AG04450 (cell line): ENCODE measurements around the gene RASSF1. TPM values are rescaled to one million over a fixed set of nuclear protein-coding genes. Genes with fewer than 3 reads are reported as not detected.
"Not testable (repeated sequence)": the region's sequence is repeated elsewhere in the genome, so short reads cannot be mapped to it uniquely, and the experiment has no call there.

ENCODE experiments used
- CTCF ChIA-PET: fragments of 300-600, 350-600 bp; formaldehyde crosslinking; extraction: SDS; loops from one replicate; lab custom pipeline; 2022; ENCODE audit warnings: antibody characterized with exemption, inconsistent platforms; lab: Charles Lee
- POLR2A ChIA-PET: fragments of 350-600 bp; formaldehyde crosslinking; extraction: SDS; loops from one replicate; lab custom pipeline; 2021; ENCODE audit warnings: antibody characterized with exemption, inconsistent platforms; lab: Yijun Ruan, JAX
- DNase-seq: peaks from one replicate; pipeline ENCODE4 v3.0.0-alpha.2; 2011; ENCODE audit warnings: low read depth, low spot score
- H3K27ac ChIP-seq: one replicate; pipeline ENCODE4 v1.5.1; 2012; ENCODE audit warnings: low read depth, low read length, control low read depth
- H3K27me3 ChIP-seq: one replicate; pipeline ENCODE4 v1.6.0; 2012; ENCODE audit warnings: low read length; ENCODE audit not compliant: control insufficient read depth, insufficient read depth
- H3K4me3 ChIP-seq: 2 replicates; pipeline ENCODE4 v1.5.1; 2011; ENCODE audit warnings: mild to moderate bottlenecking, low read depth, low read length, control low read depth
- H3K9me3 ChIP-seq: 2 replicates; pipeline ENCODE4 v1.5.1; 2012; ENCODE audit warnings: low read length; ENCODE audit not compliant: control insufficient read depth, insufficient read depth
- polyA plus RNA-seq: library from polyadenylated mRNA; depleted of rRNA; stranded (reverse); fragments of >200 nt; gene quantifications from 2 replicates; pipeline ENCODE4 v1.2.3, GENCODE V29; 2011
- TF ChIP-seq, protein P1 (sequence below): IDR thresholded peaks from 2 replicates; pipeline ENCODE4 v1.5.1; 2011; ENCODE audit warnings: low read depth, low read length, control low read depth, inconsistent platforms

Gene RASSF1
- polyA plus RNA-seq, 1 experiment: 25.1 TPM

DNA sequence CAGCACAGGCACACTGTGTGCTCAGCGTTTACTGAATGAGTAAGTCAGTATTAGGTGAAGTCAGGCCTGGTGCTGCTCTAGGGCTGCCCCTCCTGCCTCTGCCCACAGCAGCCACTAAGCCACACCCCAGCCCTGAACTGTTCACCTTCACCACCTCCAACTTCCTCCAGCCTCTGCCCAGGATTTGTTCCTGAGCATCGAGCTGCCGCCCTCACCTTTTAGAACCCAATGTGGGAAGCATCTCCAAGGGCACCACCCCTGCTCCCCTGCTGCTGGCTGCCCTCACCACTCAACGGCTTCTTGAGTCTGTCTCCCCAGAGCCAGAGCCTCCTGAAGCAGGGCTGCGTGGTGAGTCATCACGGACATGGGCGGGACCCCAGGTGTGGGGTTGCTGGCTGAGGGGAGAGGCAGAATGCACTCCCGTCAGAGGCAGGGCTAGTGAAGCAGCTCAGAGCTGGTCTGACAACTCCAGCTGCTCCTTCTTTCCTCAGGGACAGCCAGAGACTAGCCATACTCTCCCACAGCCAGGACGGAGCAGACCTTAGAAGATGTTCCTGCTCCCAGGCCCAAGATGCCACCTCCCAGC, 23.9 kb downstream of the RASSF1 start:
- H3K9me3 ChIP-seq: no peaks in the 10 kb centered on the region; the same call in 1 of the 2 replicates
- H3K4me3 ChIP-seq: no peak overlapping the region
- H3K27me3 ChIP-seq: no peaks in the 10 kb centered on the region
- ChIA-PET POLR2A (no interaction called here), CTCF (no interaction called here)
- no peak overlapping the region for H3K27ac ChIP-seq
- DNase-seq: no peak
- TF ChIP-seq, protein P1, sequence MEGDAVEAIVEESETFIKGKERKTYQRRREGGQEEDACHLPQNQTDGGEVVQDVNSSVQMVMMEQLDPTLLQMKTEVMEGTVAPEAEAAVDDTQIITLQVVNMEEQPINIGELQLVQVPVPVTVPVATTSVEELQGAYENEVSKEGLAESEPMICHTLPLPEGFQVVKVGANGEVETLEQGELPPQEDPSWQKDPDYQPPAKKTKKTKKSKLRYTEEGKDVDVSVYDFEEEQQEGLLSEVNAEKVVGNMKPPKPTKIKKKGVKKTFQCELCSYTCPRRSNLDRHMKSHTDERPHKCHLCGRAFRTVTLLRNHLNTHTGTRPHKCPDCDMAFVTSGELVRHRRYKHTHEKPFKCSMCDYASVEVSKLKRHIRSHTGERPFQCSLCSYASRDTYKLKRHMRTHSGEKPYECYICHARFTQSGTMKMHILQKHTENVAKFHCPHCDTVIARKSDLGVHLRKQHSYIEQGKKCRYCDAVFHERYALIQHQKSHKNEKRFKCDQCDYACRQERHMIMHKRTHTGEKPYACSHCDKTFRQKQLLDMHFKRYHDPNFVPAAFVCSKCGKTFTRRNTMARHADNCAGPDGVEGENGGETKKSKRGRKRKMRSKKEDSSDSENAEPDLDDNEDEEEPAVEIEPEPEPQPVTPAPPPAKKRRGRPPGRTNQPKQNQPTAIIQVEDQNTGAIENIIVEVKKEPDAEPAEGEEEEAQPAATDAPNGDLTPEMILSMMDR: no peak

DNA sequence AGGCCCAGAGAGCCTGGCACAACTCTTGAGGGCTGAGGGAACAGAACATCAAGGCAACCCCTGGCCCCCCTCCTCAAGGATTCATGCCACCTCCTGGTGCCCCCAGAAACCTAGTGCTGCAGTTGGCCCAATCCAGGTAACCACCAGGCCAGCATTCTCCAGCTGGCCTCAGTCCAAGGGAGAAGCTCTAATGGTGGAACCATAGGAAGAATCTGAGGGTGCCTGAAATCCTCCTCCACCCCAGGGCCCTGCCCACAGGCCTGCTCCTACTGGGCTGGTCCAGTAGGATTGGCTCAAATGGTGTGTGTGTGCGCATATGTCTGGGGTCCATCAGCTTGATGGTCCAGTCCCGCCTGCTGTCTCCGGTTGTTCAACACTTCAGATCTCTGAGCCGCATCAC, 25.8 kb downstream of the RASSF1 start:
- ChIA-PET CTCF (interaction anchor here (0.7 kb wide), 1 partner anchor 10 kb away, joined by 5 read pairs; no protein-coding TSS in a partner anchor), POLR2A (interaction anchor here (0.8 to 0.9 kb wide), 2 partner anchors 13 to 15 kb away, joined by 4 read pairs; partner anchors contain the start of genes HYAL3, NAA80 and TUSC2)
- Histone ChIP-seq H3K27me3 (no peaks in the 10 kb centered on the region), H3K9me3 (no peaks in the 10 kb centered on the region; the same call in 1 of the 2 replicates), H3K27ac (no peak overlapping the region), H3K4me3 (no peak overlapping the region)
- no peak for DNase-seq
- TF ChIP-seq, protein P1: no peak

- TF ChIP-seq, protein P1: no peak
- Histone ChIP-seq H3K27me3 (no peaks in the 10 kb centered on the region), H3K27ac (no peak overlapping the region), H3K4me3 (no peak overlapping the region), H3K9me3 (peaks cover 3% of the 10 kb centered on the region)
- POLR2A ChIA-PET: interaction anchor here (0.8 kb wide), 1 partner anchor 14 kb away, joined by 4 read pairs; the partner anchor contains the start of gene TUSC2
- CTCF ChIA-PET: no interaction called here
- DNase-seq: no peak
Observed at GRCh38 chr3:50314342-50314741, 26.3 kb downstream of the RASSF1 start.

GRCh38 chr3:50312041-50312440, 28.6 kb downstream of the RASSF1 start:
- CTCF ChIA-PET, POLR2A ChIA-PET, H3K27me3 ChIP-seq, H3K4me3 ChIP-seq, DNase-seq, H3K27ac ChIP-seq: not testable (repeated sequence)
- peaks cover 26% of the 10 kb centered on the region for H3K9me3 ChIP-seq

DNA sequence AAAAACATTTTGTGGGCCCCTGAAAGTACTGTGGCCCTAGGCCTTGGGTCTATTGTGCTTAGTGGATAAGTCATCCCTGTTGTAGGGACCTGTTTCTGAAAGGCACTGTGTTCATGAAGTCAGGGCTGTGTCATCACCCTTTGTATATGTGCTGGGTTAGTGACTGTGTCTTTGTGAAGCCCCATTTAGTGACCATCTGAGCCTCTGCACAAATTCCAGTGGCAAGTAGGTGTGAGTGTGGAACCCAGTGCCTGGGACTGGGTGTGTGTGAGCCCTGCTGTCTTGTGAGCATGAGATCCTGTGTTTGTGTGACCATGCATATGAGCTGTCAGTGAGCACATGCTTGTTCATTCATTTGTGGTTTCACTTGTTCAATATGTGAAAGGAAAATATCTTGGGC, 36.0 kb downstream of the RASSF1 start:
- H3K27ac ChIP-seq: no peak overlapping the region
- ChIA-PET CTCF (no interaction called here), POLR2A (no interaction called here)
- H3K4me3 ChIP-seq: no peak overlapping the region
- peaks cover 31% of the 10 kb centered on the region for H3K9me3 ChIP-seq
- TF ChIP-seq, protein P1: no peak
- DNase-seq: no peak
- H3K27me3 ChIP-seq: no peaks in the 10 kb centered on the region
